Spleen (tissue), 11 donors: Measurements from ENCODE around the gene ACSM3. TPM values are rescaled to one million over a fixed set of nuclear protein-coding genes. Genes with fewer than 3 reads are reported as not detected.

Source experiments
- DNase-seq: peaks from one replicate; pipeline ENCODE4 v3.0.0-alpha.2; 2020
- H3K27ac ChIP-seq, 8 donors: fragments of 200-600 bp; sonication (generic) in 7 of 8; 1 replicate in 4 of 8; 2 replicates in 4 of 8; pipeline versions ENCODE4 v1.5.0 to v1.8.0; 2016 to 2021; ENCODE audit warnings: inconsistent platforms in 4 of 8, mild to moderate bottlenecking in 4 of 8, moderate library complexity in 1 of 8
- H3K27me3 ChIP-seq, 7 donors: fragments of 200-600 bp; sonication (generic) in 6 of 7; replicated peaks in 1 of 7; 1 replicate in 4 of 7; 2 replicates in 3 of 7; pipeline versions ENCODE4 v1.5.0 to v1.8.0; 2016 to 2021; ENCODE audit warnings: inconsistent platforms in 3 of 7, mild to moderate bottlenecking in 1 of 7
- H3K36me3 ChIP-seq, 6 donors: fragments of 200-600 bp; sonication (generic) in 5 of 6; 1 replicate in 4 of 6; 2 replicates in 2 of 6; pipeline versions ENCODE4 v1.5.0 to v1.8.0; 2016 to 2021; ENCODE audit warnings: inconsistent platforms in 2 of 6
- H3K4me1 ChIP-seq, 6 donors: fragments of 200-600 bp; sonication (generic) in 5 of 6; 1 replicate in 3 of 6; 2 replicates in 3 of 6; pipeline versions ENCODE4 v1.5.0 to v1.8.0; 2016 to 2021; ENCODE audit warnings: inconsistent platforms in 3 of 6
- H3K4me3 ChIP-seq, 8 donors: fragments of 200-600 bp; sonication (generic) in 7 of 8; 1 replicate in 4 of 8; 2 replicates in 4 of 8; pipeline versions ENCODE4 v1.5.0 to v1.8.0; 2016 to 2021; ENCODE audit warnings: inconsistent platforms in 4 of 8, mild to moderate bottlenecking in 4 of 8, moderate library complexity in 2 of 8
- H3K9me3 ChIP-seq, 8 donors: fragments of 200-600 bp; sonication (generic) in 7 of 8; 1 replicate in 4 of 8; 2 replicates in 4 of 8; pipeline versions ENCODE4 v1.5.0 to v1.8.0; 2016 to 2021; ENCODE audit warnings: inconsistent platforms in 4 of 8
- CTCF ChIP-seq, 11 experiments: fragments of 200-600 bp in 7 of 11; fragments of 450-650 bp in 4 of 11; sonication (generic) in 4 of 11; IDR thresholded peaks in 8 of 11; conservative IDR thresholded peaks in 3 of 11; 1 replicate in 7 of 11; 2 replicates in 4 of 11; pipeline versions ENCODE4 v1.4.0 to v1.8.0; 2016 to 2021; ENCODE audit warnings: antibody characterized with exemption in 11 of 11, inconsistent platforms in 4 of 11, mild to moderate bottlenecking in 1 of 11
- POLR2A ChIP-seq, 3 donors: fragments of 450-650 bp; IDR thresholded peaks; one replicate each; pipeline ENCODE4 v1.5.1; 2017; ENCODE audit warnings: antibody characterized with exemption in 3 of 3, mild to moderate bottlenecking in 1 of 3
- POLR2AphosphoS5 ChIP-seq, 3 donors: sonication (generic); formaldehyde crosslinking; IDR thresholded peaks; one replicate each; pipeline ENCODE4 v1.5.1; 2017; ENCODE audit warnings: antibody characterized with exemption in 3 of 3
- WGBS, 5 donors: extraction: QIAGEN DNeasy Blood & Tissue Kit in 3 of 5; methylation state at CpG; one replicate each; pipeline versions ENCODE4 v1.1.5 to v1.1.7; 2013 to 2018; 5-methylcytosine and 5-hydroxymethylcytosine counted together
- intact Hi-C: fragments of 100-400 bp; cut with DNase I; formaldehyde crosslinking; loops from one replicate; pipeline ENCODE4 v1.15.0; 2023; ENCODE audit warnings: low total_unique reads
- polyA plus RNA-seq, 3 donors: library from polyadenylated mRNA; stranded (reverse); fragments of 200-250 nt; gene quantifications; one replicate each; pipeline ENCODE4 v1.2.1, GENCODE V29; 2013
- total RNA-seq, 7 donors: library from RNA; depleted of rRNA in 3 of 7; stranded (reverse); fragments of >200 nt in 3 of 7; fragmentation: NEBNext Ultra II Directional in 4 of 7; extraction: Animal tissue kit (Norgen Biotek cat#: 25700) in 4 of 7; gene quantifications; one replicate each; pipeline versions ENCODE4 v1.1.0 to v1.2.1, GENCODE V29; 2016 to 2021
- donor health status: healthy with polysubstance abuse.
- donor health status: DM: no; HTN: no; CAD: no; lungs with moderate emphysema.
- donor health status: DM: no; HTN: no; CAD: no.
- donor health status: Bipolar disorder and iron deficiency.
- donor health status: healthy.
- donor health status: DM: no; HTN: no; CAD: no.
- donor health status: DM: yes; HTN: yes; CAD: no.

Gene ACSM3
- total and polyA plus RNA-seq, 10 donors, result 2.6 to 9.0 (median 4.2) TPM

GRCh38 chr16:20829536-20829935, 65.7 kb downstream of the ACSM3 start:
- Histone ChIP-seq H3K36me3 (peaks cover 0 to 50% (median 0%) of the 10 kb centered on the region in 6 donors), H3K27ac (no peak overlapping the region), H3K9me3 (peaks cover 0 to 6% (median 1%) of the 10 kb centered on the region in 8 donors), H3K27me3 (no peaks in the 10 kb centered on the region), H3K4me3 (no peak overlapping the region), H3K4me1 (no peaks in the 10 kb centered on the region)
- TF ChIP-seq CTCF (IDR thresholded peaks at IDR 0.05 in 8 of 11, conservative IDR thresholded peaks at IDR 0.05 in 3 of 11), result no peak
- no peak for TF ChIP-seq POLR2A (IDR thresholded peaks at IDR 0.05)
- no peak for TF ChIP-seq POLR2AphosphoS5 (IDR thresholded peaks at IDR 0.05)
- intact Hi-C loops, result no loop called here
- 95 to 100% (median 98%) methylated on average over 1 of the region's 1 CpG for WGBS, 5 donors
- no peak for DNase-seq

- TF ChIP-seq CTCF (IDR thresholded peaks at IDR 0.05 in 8 of 11, conservative IDR thresholded peaks at IDR 0.05 in 3 of 11), result no peak
- TF ChIP-seq POLR2A (IDR thresholded peaks at IDR 0.05), result no peak
- TF ChIP-seq POLR2AphosphoS5 (IDR thresholded peaks at IDR 0.05), result no peak
- Histone ChIP-seq H3K4me1 (no peaks in the 10 kb centered on the region), H3K27ac (no peak overlapping the region), H3K36me3 (peaks cover 0 to 49% (median 0%) of the 10 kb centered on the region in 6 donors), H3K9me3 (peaks cover 0 to 14% (median 5%) of the 10 kb centered on the region in 8 donors), H3K27me3 (no peaks in the 10 kb centered on the region), H3K4me3 (no peak overlapping the region)
- no peak for DNase-seq
- intact Hi-C loops, result no loop called here
- WGBS, 5 donors, result 92 to 96% (median 93%) methylated on average over 1 of the region's 1 CpG
These were observed 66.6 kb downstream of the ACSM3 start for GRCh38 chr16:20830372-20830771.

GRCh38 chr16:20833086-20833485, 69.3 kb downstream of the ACSM3 start:
- Histone ChIP-seq H3K9me3 (peaks cover 0 to 33% (median 21%) of the 10 kb centered on the region in 8 donors), H3K27me3 (no peaks in the 10 kb centered on the region), H3K27ac (no peak overlapping the region), H3K4me1 (peaks cover 0 to 1% (median 0%) of the 10 kb centered on the region in 6 donors), H3K36me3 (peaks cover 0 to 52% (median 0%) of the 10 kb centered on the region in 6 donors), H3K4me3 (no peak overlapping the region)
- TF ChIP-seq CTCF (IDR thresholded peaks at IDR 0.05 in 8 of 11, conservative IDR thresholded peaks at IDR 0.05 in 3 of 11) (no peak), POLR2AphosphoS5 (IDR thresholded peaks at IDR 0.05) (no peak), POLR2A (IDR thresholded peaks at IDR 0.05) (no peak)
- DNase-seq, result no peak
- 90 to 94% (median 91%) methylated on average over 2 of the region's 2 CpGs for WGBS, 5 donors
- intact Hi-C loops, result no loop called here

DNA sequence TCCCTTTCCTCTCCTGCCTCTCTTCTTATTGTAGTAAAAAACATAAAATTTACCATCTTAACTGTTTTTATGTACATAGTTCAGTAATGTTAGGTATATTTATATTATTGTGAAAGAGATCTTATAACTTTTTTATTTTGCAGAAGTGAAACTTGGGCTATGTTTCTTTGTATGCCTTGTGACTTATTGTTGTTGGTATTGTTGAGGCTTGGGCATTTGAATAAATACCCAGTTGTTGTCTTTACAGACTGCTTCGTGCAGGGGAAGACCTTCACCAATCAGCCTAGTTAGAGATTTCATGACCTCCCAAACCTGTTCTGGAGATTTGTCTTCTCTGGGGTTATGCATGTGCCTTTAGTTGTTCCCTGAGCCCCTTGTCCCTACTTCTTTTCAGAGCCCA, 74.4 kb downstream of the ACSM3 start:
- DNase-seq, result no peak
- H3K4me1 ChIP-seq, result peaks cover 0 to 5% (median 0%) of the 10 kb centered on the region in 6 donors
- no peaks in the 10 kb centered on the region for H3K27me3 ChIP-seq
- H3K36me3 ChIP-seq, result peaks cover 0 to 47% (median 0%) of the 10 kb centered on the region in 6 donors
- intact Hi-C loops, result no loop called here
- H3K27ac ChIP-seq, result no peak overlapping the region
- 76 to 95% (median 79%) methylated on average over 1 of the region's 1 CpG for WGBS, 5 donors
- peaks cover 0 to 33% (median 21%) of the 10 kb centered on the region in 8 donors for H3K9me3 ChIP-seq
- no peak for TF ChIP-seq POLR2A (IDR thresholded peaks at IDR 0.05)
- no peak for TF ChIP-seq CTCF (IDR thresholded peaks at IDR 0.05 in 8 of 11, conservative IDR thresholded peaks at IDR 0.05 in 3 of 11)
- TF ChIP-seq POLR2AphosphoS5 (IDR thresholded peaks at IDR 0.05), result no peak
- H3K4me3 ChIP-seq, result no peak overlapping the region
